PFSK-1 (cell line): Measurements from ENCODE around the gene YLPM1.

Experiments
- POLR2AphosphoS5 ChIP-seq: IDR thresholded peaks from 2 replicates; pipeline ENCODE4 v1.6.1; 2012; ENCODE audit warnings: low read depth, mild to moderate bottlenecking, control low read depth, low read length, moderate library complexity
- REST ChIP-seq, 2 experiments: IDR thresholded peaks; 2 replicates each; pipeline versions ENCODE4 v1.6.1 to v1.8.0; 2011 to 2012; ENCODE audit warnings: low read depth in 2 of 2, low read length in 2 of 2, control low read depth in 1 of 2, inconsistent platforms in 1 of 2, mild to moderate bottlenecking in 1 of 2, moderate library complexity in 1 of 2; ENCODE audit not compliant: insufficient read depth in 1 of 2
- SIN3A ChIP-seq: IDR thresholded peaks from 2 replicates; pipeline ENCODE4 v1.6.1; 2012; ENCODE audit warnings: mild to moderate bottlenecking, low read length, moderate library complexity, borderline replicate concordance; ENCODE audit not compliant: insufficient read depth
- TAF1 ChIP-seq: IDR thresholded peaks from 2 replicates; pipeline ENCODE4 v1.6.1; 2012; ENCODE audit warnings: low read length, control low read depth, borderline replicate concordance; ENCODE audit not compliant: insufficient read depth

DNA sequence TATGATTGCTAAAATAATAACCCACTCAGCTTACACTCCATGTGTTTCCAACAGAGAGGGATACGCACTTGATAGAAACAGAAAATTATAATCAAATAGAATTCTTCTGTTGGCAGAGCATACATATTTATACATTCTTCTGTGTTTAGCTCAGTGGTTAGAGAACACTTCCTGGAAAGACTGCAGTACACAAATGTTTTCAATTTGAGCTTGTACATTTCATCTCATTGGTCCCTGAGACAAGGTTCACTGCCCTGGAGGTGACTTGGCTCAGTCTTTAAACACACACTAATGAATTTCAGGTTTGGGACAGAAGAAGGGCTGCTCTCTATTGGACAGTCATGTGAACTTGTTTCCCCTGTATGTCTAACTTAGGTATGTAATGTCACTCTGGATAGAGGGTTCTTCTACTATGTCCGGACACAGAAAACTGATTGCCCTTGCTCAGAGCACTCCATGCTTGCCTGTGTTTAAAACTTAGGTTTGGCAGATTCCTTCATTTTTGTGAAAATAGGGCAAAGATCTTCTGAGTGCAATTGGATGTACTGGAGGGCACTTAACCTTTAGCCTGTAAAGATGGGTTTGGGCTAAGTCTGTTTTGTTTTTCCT is 89.9 kb downstream of the YLPM1 start:
- no peak for TF ChIP-seq TAF1
- no peak for TF ChIP-seq POLR2AphosphoS5
- TF ChIP-seq REST (IDR thresholded peaks at IDR 0.05; ENCODE audit: insufficient read depth in 1 of 2, low read depth in 2 of 2, low read length in 2 of 2) = no peak
- no peak for TF ChIP-seq SIN3A
